Measurements from ENCODE around the gene RAB31.
"Not testable (repeated sequence)": the region's sequence is repeated elsewhere in the genome, so short reads cannot be mapped to it uniquely, and the experiment has no call there.

Gene RAB31

DNA sequence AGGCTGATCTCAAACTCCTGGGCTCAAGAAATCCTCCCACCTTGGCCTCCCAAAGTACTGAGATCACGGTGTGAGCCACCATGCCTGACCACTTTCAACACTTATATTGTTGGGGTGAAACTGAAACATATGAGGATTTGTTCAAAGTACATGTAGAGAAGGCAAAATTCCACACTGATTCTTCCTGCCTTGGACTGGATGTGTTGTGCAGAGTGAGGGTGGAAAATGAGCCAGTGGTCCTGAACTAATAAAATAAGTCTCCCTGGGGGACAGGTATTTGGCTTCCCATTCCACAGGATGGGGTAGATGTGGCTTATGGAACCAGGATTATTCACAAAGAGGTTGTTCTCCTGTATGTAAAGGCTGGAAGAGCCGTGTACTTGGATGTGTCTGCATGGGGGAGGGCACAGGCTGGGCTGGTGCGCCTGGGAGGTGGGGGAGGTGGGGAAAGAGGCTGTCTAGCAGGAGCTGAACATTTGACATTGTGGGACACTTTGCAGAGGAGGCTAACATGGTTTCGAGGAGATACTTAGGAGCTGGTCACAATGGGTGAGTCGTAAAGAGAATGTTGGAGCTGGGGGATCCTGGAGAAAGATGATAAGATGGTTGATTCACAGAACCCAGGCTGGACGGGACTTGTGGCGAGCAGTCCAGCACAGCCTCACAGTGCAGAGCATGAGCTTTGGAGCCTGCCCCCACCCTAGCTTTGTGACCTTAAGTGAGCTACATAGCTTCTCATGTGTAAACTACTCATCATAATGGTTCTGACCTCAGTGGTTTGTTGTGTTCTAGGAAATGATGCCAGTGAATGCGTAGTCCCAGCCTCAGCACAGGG, 177.3 kb downstream of the RAB31 start, which contains the start of gene TXNDC2:
TXNDC2 (plus strand) TSS at position 804 of the 835 bp plus-strand sequence. CDS start 708 bp downstream, outside the sequence.
- DNase-seq (ENCODE audit: low read depth, low spot score): no peak

DNA sequence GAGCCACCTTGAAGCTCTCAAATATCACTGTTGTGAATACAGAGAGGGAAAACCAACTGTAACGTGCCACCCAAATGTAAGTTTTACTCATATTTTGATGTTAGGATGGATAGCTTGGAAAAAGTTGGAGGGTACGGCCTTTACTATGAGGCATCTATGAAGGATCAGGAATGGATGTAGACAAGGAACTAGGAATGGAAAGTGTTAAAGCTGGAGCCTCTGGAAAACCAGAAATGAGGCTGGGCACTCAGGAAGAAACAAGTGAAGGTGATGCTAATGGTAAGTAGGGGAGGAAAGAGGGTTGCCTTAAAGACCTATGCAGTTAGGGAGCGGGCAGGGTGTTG, 177.9 kb downstream of the RAB31 start:
- DNase-seq (ENCODE audit: low read depth, low spot score): no peak

DNA sequence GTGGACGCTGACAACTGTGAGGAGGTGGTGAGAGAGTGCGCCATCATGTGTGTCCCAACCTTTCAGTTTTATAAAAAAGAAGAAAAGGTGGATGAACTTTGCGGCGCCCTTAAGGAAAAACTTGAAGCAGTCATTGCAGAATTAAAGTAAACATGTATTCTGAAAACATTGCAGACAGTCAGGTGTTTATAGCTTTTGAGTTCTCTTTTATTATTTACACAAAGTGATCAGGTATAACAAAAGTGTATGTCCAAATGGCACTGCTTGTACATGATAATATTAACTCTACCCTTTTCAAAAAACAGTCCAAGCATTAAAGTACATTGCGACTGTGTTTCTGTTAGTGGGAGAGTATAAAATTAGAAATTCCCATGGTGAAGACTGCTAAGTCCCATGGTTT, 179.9 kb downstream of the RAB31 start:
- no peak for DNase-seq (ENCODE audit: low read depth, low spot score)

DNA sequence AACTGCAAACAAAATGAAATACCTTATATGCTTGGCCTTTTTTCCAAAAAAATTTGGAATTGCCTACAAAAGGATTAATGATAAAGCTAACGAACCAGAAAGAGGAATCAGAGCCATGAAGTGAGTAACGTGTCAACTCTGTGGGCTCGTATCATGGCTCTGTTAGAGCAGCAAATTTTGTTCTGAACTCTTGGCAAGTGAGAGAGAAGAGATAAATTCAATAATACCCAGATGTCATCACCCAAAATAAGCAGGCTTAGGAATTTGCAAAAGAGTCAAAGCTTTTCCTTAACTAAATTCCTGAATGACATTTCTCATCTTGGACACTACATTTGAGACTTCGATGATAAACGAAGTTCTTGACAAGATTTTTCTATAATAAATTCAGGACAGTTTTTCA, 182.1 kb downstream of the RAB31 start:
- no peak for DNase-seq (ENCODE audit: low read depth, low spot score)

DNA sequence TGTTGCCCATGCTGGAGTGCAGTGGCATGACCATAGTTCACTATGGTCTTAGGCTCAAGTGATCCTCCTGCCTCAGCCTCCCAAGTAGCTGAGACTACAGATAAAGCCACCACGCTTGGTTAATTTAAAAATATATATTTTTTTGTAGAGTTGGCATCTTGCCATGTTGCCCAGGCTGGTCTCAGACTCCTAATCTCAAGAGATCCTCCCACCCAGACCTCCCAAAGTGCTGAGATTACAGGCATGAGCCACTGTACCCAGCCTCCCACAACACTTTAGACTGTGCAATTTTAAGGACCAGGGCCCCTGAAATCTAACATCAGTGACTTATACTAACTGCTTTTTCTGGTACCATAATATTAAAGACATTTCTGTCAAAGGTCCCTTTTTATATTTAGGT, 182.9 kb downstream of the RAB31 start:
- DNase-seq (ENCODE audit: low read depth, low spot score): no peak

DNA sequence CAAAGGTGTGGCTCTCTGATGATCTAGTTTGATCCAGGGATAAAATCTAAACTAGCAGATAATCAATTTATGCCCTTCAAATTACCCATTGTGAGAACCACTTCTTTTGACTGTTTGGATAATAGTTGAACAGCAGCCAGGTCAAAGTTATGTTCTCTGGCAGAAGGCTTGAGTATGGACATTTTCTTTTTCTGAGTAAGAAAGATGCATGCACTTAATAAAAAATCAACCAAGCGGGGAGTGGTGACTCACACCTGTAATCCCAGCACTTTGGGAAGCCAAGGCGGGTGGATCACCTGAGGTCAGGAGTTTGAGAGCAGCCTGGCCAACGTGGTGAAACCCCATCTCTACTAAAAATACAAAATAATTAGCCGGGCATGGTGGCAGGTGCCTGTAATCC, 183.4 kb downstream of the RAB31 start:
- DNase-seq (ENCODE audit: low read depth, low spot score): not testable (repeated sequence)

DNA sequence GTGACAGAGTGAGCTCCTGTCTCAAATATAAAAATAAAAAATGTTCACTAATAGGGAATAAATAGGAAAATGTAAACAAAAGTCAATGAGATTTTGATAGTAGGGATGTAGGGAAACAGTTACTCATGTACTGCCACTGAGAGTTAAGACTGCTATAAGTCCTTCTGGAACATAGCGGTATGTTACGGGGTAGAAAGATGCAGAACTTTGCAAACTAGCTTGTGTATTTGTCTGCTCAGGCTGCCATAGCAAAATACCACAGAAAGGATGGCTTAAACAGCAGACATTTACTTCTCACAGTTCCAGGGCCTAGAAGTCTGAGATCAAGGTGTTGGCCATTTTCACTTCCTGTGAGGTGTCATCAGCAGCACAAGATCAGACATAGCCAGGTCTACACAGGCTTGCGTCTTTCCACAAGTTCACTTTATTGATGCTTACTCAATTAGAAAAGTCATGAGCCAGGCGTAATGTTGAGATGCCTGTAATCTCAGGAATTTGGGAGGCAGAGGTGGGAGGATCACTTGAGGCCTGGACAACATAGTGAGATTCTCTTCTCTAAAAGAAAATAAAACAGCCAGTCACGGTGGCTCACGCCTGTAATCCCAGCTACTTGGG, 186.5 kb downstream of the RAB31 start:
- no peak for DNase-seq (ENCODE audit: low read depth, low spot score)

DNA sequence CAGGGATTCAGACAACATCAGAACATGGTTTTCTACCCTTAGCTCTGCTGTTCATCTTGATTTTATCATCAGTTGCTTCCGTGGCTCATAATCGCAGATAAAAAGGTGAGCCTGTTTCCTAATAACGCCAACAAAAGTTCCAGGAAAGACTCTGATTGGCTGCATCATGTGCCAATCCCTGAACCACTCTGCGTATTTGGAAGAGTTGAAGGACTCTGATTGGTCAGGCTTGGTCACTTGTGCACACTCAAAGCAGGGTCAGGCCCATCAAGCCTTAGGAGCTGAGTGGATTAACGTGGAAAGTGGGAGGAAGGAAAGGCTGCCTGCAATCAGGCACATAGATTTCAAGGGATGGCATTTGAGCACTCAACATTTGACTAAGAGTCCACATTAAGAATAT, 189.0 kb downstream of the RAB31 start:
- DNase-seq (ENCODE audit: low read depth, low spot score): no peak

DNA sequence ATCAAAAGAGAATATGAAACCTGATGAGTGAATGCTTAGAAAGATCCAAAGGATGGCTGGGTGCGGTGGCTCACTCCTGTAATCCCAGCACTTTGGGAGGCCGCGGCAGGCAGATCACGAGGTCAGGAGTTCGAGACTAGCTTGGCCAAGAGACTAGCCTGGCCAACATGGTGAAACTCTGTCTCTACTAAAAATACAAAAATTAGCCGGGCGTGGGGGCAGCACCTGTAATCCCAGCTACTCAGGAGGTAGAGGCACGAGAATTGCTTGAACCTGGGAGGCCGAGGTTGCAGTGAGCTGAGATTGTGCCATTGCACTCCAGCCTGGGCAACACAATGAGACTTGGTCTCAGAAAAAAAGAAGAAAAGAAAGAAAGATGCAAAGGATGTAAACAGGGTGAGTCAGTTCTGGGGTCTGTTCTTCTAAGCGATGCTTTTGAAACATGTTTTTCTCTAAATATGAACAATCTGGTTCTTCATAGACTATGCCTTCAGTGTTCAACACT, 189.7 kb downstream of the RAB31 start:
- DNase-seq (ENCODE audit: low read depth, low spot score): not testable (repeated sequence)

DNA sequence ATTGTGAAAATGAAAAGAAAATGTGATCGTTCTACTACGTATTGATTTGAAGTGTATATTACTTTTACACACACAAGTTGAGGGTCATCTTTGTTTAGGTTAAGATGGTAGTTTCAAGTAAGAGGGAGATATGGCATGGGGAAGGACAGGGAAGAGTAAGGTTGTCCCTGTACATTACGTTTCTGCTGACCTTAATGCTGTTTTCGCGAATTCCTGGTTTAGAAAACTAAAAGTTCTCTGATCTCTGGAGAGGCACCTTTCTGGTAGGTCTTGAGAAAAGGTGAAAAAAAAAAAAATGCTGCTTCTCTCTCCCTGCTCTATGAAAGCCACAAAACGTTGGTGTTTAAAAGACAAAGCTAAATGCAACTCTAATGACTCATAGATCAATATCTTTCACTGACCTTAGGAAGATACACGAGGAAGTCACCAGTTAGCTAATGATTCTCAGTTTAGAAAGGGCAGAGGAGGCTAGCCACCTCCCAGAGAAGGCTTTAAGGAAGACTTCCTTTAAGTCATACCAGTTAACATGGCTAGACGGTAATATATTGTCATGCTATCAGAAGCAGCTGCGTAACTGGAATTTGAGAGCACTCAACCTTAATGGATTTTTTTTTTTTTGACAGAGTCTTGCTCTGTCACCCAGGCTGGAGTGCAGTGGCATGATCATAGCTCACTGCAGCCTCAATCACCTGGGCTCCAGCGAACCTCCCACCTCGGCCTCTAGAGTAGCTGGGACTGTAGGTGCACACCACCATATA, 190.9 kb downstream of the RAB31 start:
- no peak for DNase-seq (ENCODE audit: low read depth, low spot score)

DNA sequence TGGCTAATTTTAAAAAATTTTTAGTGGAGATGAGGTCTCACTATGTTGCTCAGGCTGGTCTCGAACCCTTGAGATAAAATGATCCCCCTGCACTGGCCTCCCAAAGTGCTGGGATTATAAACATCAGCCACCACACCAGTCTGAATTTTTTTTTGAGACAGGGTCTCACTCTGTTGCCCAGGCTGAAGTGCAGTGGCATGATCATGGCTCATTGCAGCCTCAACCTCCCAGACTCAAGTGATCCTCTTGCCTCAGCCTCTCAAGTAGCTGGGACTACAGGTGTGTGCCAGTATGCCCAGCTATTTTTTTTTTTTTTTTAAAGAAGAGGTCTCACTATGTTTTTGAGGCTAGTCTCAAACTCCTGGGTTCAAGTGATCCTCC, 191.4 kb downstream of the RAB31 start:
- DNase-seq (ENCODE audit: low read depth, low spot score): not testable (repeated sequence)

DNA sequence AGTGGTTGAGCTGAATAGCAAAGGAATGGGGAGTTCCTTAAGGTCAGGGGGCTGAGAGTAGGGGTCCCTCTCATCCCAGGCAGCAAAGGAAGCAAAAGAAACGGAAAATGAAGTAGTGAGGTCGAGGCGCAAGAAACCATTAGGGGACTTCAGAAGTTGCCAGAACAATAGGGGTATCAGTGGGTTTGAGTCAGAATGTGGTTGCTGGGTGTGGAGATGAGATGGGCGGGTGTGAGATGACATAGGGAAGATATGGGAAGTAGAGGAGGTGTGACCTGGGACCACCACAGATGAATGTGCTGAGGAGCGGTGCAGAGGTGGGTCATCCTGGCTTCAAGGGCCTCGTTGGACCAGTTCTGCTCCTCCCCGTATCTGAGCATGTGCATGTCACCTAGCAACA, 192.6 kb downstream of the RAB31 start:
- DNase-seq (ENCODE audit: low read depth, low spot score): no peak

DNA sequence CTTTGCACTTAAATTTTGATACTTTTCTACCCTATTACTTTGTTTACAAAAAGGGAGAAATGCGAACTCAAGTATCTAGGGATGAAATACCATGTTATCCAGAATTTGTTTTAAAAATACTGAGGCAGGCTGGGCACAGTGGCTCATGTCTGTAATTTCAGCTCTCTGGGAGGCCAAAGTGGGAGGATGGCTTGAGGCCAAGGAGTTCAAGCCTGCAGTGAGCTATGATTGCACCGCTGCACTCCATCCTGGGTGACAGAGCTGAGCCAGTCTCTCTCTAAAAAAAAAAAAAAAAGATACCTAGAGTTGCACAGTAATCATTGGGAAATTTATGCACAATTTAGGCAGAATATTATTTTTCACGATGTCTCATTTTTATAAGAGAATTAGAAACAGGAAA, 193.3 kb downstream of the RAB31 start:
- no peak for DNase-seq (ENCODE audit: low read depth, low spot score)

DNA sequence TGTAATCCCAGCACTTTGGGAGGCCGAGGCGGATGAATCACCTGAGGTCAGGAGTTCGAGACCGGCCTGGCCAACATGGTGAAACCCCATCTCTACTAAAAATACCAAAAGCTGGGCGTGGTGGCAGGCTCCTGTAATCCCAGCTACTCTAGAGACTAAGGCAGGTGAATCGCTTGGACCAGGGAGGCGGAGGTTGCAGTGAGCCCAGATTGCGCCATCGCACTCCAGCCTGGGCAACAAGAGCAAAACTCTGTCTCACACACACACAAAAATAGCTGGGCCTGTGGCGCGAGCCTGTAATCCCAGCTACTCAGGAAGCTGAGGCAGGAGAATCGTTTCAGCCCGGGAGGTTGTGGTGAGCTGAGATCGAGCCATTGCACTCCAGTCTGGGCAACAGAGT, 194.2 kb downstream of the RAB31 start:
- DNase-seq (ENCODE audit: low read depth, low spot score): not testable (repeated sequence)

DNA sequence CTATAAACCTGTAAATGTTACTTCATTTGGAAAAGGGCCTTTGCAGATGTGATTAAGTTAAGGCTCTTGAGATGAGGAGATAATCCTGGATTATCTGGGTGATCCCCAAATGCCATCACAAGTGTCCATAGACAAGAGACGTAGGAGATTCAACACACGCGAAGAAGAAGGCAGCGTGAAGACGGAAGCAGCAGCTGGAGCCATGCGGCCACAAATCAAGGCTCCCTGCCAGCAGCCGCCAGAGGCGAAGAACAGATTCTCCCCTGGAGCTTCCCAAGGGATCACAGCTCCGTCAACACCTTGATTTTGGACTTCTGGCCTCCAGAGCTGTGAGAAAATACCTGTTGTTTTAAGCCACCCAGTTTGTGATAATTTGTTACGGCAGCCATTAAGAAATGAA, 194.7 kb downstream of the RAB31 start:
- no peak for DNase-seq (ENCODE audit: low read depth, low spot score)

DNA sequence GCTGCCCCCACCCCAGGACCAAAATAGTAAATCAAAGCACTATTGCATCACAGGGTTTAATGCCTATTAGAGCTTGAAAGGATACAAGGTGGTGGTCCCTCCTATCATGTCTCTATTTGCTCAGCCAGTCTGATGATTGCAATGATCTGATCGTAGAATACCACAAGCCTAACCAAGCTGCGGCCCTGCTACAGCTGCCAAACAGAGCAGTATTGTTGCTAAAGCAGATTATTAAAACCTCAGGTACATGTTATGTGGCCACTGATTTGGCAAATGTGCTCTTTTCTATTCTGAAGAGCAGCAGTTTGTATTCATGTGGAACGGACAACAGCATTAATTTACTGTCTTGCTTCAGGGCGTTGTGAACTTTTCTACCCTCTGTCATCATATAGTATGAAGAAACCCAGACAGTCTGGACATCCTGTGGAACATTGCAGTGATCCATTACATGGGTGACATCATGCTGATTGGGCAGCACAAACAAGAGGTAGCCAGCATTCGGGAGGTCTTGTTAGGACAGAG, 197.4 kb downstream of the RAB31 start:
- no peak for DNase-seq (ENCODE audit: low read depth, low spot score)

DNA sequence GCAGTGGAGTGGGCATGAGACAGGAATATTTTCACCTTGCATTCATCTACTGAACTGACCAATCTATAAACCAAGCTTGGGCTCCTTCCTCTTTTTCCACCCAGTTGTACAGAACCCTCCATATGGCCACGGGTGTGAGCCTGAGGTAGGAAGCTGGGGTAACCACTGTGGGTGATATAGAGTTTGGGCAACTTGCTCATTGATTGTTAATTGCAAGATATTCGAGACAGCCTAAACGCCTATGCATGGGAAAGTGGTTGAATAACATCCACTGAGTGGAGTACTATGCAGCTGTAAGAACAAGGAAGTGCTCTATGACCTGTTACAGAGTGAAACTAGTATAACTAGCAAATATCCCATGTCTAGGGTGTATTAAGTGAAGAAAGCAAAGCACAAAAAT, 198.4 kb downstream of the RAB31 start:
- no peak for DNase-seq (ENCODE audit: low read depth, low spot score)

DNA sequence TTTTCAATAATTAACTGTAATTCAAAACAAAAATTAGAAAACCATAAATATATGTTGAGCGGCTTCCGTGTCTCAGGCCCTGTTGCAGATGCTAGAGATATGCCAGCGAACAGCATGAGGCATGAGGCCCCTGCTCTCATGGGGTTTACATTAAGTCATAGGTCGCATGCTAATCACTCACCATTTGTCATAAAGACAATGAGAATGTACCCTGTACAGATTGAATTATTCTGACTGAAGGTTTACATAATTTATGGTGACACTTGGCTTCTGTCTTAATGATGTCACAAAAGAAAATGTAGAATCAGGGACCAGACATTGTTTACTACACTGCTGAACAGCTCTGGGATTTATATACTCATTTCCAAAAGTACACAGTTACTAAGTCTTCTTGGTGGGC, 199.8 kb downstream of the RAB31 start:
- no peak for DNase-seq (ENCODE audit: low read depth, low spot score)

DNA sequence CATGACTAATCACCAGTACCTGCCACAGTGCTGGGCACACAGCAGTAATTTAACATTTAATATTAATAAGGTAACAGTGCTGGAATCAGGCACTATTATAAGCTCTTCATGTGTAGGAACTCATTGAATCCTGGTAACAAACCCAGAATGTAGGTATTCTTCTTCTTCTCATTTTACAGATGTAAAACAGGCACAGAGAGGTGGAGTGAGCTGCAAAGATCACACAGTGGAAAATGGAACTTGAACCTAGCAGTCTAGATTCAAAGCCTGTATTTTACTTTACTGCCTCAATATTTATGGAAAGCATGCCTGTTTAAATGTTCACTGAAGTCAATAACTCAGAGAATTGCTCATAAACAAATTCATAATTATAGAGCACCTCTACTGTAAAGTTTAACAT, 202.0 kb downstream of the RAB31 start:
- DNase-seq (ENCODE audit: low read depth, low spot score): no peak

DNA sequence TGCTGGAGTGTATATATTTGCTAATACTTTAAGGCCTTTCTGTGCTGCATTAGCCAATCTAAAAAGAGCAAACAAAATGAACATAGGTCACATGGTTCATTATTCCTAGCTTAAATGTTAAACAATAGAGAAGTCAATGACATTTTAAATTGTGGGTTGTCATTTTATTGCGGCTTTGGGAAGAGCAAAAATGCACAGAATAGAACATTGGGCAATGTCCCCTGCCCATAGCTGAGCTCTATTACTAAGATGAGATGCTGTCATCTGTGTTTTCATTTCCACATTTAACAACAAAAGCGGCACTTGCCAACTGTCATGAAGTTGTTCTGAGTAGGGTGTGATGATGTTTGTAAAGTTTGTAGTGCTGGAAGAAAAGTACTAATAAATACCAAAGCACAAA, 202.6 kb downstream of the RAB31 start:
- no peak for DNase-seq (ENCODE audit: low read depth, low spot score)

DNA sequence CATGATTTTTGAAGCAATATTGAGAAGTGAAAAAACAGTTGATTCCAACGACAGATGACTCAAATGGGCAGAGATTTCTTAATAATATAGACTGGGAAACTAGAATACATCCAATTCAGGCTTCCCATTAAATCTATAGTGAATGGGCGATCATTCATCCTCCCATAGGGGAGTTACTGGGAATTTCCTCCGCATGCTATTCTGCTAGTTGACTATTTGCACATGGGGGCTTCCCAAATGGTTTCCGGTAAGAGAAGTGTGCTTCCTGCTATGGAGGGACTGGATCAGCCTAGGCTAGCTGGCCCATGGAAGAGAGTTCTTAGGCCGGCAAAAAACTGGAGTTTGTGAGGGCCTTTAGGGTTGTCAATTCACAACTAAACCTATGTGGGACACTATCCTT, 203.1 kb downstream of the RAB31 start:
- DNase-seq (ENCODE audit: low read depth, low spot score): no peak

Data from brain pericyte (primary cell).